Fibroblast of skin of right biceps (primary cell): ENCODE results near the gene CYP3A5.
A peak's percentile ranks its signal among the peaks of the same experiment; 100 is the strongest.
"Not testable (repeated sequence)": the region's sequence is repeated elsewhere in the genome, so short reads cannot be mapped to it uniquely, and the experiment has no call there.

ENCODE experiments used
- DNase-seq: peaks from one replicate; pipeline ENCODE4 v3.0.0-alpha.2; 2013

The CYP3A5 gene

GRCh38 chr7:99637414-99637813, 42.4 kb downstream of the CYP3A5 start:
- DNase-seq, result not testable (repeated sequence)

- no peak for DNase-seq
Measured at GRCh38 chr7:99631295-99632109, 48.3 kb downstream of the CYP3A5 start.

GRCh38 chr7:99629643-99630042, 50.2 kb downstream of the CYP3A5 start:
- no peak for DNase-seq

GRCh38 chr7:99628471-99629465, 51.0 kb downstream of the CYP3A5 start:
- no peak for DNase-seq

- DNase-seq, result no peak
Measured at GRCh38 chr7:99627513-99627912, 52.3 kb downstream of the CYP3A5 start.

GRCh38 chr7:99626661-99627060, 53.1 kb downstream of the CYP3A5 start:
- no peak for DNase-seq

GRCh38 chr7:99625961-99626360, 53.8 kb downstream of the CYP3A5 start:
- no peak for DNase-seq

GRCh38 chr7:99625321-99625720, 54.5 kb downstream of the CYP3A5 start:
- DNase-seq, result no peak

- no peak for DNase-seq
Measured at GRCh38 chr7:99624484-99624883, 55.3 kb downstream of the CYP3A5 start.

- DNase-seq, result no peak
Measured at GRCh38 chr7:99623702-99624447, 55.9 kb downstream of the CYP3A5 start.

- peak; percentile 8 for DNase-seq
Measured at GRCh38 chr7:99623091-99623693, 56.6 kb downstream of the CYP3A5 start.

GRCh38 chr7:99622596-99622995, 57.2 kb downstream of the CYP3A5 start:
- DNase-seq, result no peak

- no peak for DNase-seq
Measured at GRCh38 chr7:99621271-99621670, 58.5 kb downstream of the CYP3A5 start.

GRCh38 chr7:99619571-99620130, 60.1 kb downstream of the CYP3A5 start:
- DNase-seq, result no peak

- peak; percentile 30 for DNase-seq
Measured at GRCh38 chr7:99618726-99619125, 61.1 kb downstream of the CYP3A5 start.

- no peak for DNase-seq
Measured at GRCh38 chr7:99617192-99617781, 62.5 kb downstream of the CYP3A5 start.

- peak; percentile 93 for DNase-seq
Measured at GRCh38 chr7:99616359-99617191, 63.2 kb downstream of the CYP3A5 start, which contains the start of gene ZSCAN25. ZSCAN25 (plus strand) TSS chr7:99616946; CDS start chr7:99619607, 2,661 bp downstream.

- DNase-seq, result no peak
Measured at GRCh38 chr7:99615989-99616358, 63.8 kb downstream of the CYP3A5 start.

GRCh38 chr7:99614495-99614894, 65.3 kb downstream of the CYP3A5 start:
- DNase-seq, result no peak

GRCh38 chr7:99607548-99607947, 72.2 kb downstream of the CYP3A5 start:
- DNase-seq, result no peak

GRCh38 chr7:99606531-99606930, 73.3 kb downstream of the CYP3A5 start:
- no peak for DNase-seq
